OCI-LY3 (cell line): ENCODE results near the gene VPS8.
"Not testable (repeated sequence)": the region's sequence is repeated elsewhere in the genome, so short reads cannot be mapped to it uniquely, and the experiment has no call there.

Experiments
- CTCF ChIP-seq: fragments of 200-600, 300-600 bp; sonication (generic); IDR thresholded peaks from 2 replicates; pipeline ENCODE4 v1.5.1; 2014; ENCODE audit warnings: antibody characterized with exemption, low read length, low read depth
- EZH2phosphoT487 ChIP-seq: fragments of 200-600 bp; shearing (Covaris generic); IDR thresholded peaks from 2 replicates; pipeline ENCODE4 v1.6.1; 2018; ENCODE audit warnings: antibody characterized with exemption, mixed run types, low read depth

GRCh38 chr3:185017996-185018395 is 206.0 kb downstream of the VPS8 start:
- not testable (repeated sequence) for TF ChIP-seq CTCF, EZH2phosphoT487
